ENCODE results near the gene C10orf143.
"Not testable (repeated sequence)": the region's sequence is repeated elsewhere in the genome, so short reads cannot be mapped to it uniquely, and the experiment has no call there.

Gene C10orf143

GRCh38 chr10:130110246-130111112, at the start of gene C10orf143:
C10orf143 (minus strand) TSS chr10:130110830; CDS start chr10:130110772, 58 bp downstream.
- DNase-seq = peak; percentile 98

- DNase-seq = no peak
Observed at GRCh38 chr10:130159192-130159794, 48.7 kb upstream of the C10orf143 start.

GRCh38 chr10:130146042-130146441, 35.4 kb upstream of the C10orf143 start:
- no peak for DNase-seq

- DNase-seq = no peak
Observed at GRCh38 chr10:130141878-130142277, 31.2 kb upstream of the C10orf143 start.

GRCh38 chr10:130141460-130141859, 30.8 kb upstream of the C10orf143 start:
- DNase-seq = no peak

- DNase-seq = no peak
Observed at GRCh38 chr10:130141038-130141437, 30.4 kb upstream of the C10orf143 start.

- DNase-seq = no peak
Observed at GRCh38 chr10:130140425-130140824, 29.8 kb upstream of the C10orf143 start.

- peak in 1 of 2 donors; percentile 34 for DNase-seq
Observed at GRCh38 chr10:130138479-130138866, 27.8 kb upstream of the C10orf143 start.

- DNase-seq = no peak
Observed at GRCh38 chr10:130137659-130138478, 27.2 kb upstream of the C10orf143 start.

GRCh38 chr10:130137090-130137448, 26.4 kb upstream of the C10orf143 start:
- DNase-seq = no peak

GRCh38 chr10:130136226-130137089, 25.8 kb upstream of the C10orf143 start, which contains the start of gene GLRX3:
GLRX3 (plus strand) TSS chr10:130136391; CDS start chr10:130136421, 30 bp downstream.
- peak; percentile 90 to 91 for DNase-seq

GRCh38 chr10:130135676-130136225, 25.1 kb upstream of the C10orf143 start:
- no peak for DNase-seq

- DNase-seq = no peak
Observed at GRCh38 chr10:130128922-130129321, 18.3 kb upstream of the C10orf143 start.

- no peak for DNase-seq
Observed at GRCh38 chr10:130128062-130128781, 17.6 kb upstream of the C10orf143 start.

- DNase-seq = peak; percentile 35 to 48
Observed at GRCh38 chr10:130127364-130128061, 16.9 kb upstream of the C10orf143 start.

- DNase-seq = no peak
Observed at GRCh38 chr10:130121486-130122079, 11.0 kb upstream of the C10orf143 start.

- DNase-seq = not testable (repeated sequence)
Observed at GRCh38 chr10:130117535-130117934, 6.9 kb upstream of the C10orf143 start.

GRCh38 chr10:130116942-130117341, 6.3 kb upstream of the C10orf143 start:
- not testable (repeated sequence) for DNase-seq

GRCh38 chr10:130112821-130113220, 2.2 kb upstream of the C10orf143 start:
- no peak for DNase-seq

GRCh38 chr10:130111852-130112180, 1.2 kb upstream of the C10orf143 start:
- DNase-seq = no peak

Data from activated CD4-positive, alpha-beta T cell treated with anti-CD3 and anti-CD28 coated beads for 4 hours (primary cell).